Endothelial cell of umbilical vein (primary cell): Measurements from ENCODE around the gene MAP2K7. TPM values are rescaled to one million over a fixed set of nuclear protein-coding genes. Genes with fewer than 3 reads are reported as not detected.

ENCODE experiments used
- BruUV-seq: library from RNA; stranded (reverse); fragments of 400-500 nt; replicated peaks from 2 replicates; lab custom pipeline; 2021; lab: Mats Ljungman, UMichigan
- CTCF ChIA-PET: fragments of 300-600, 350-600 bp; sonication (Branson Sonifier 250); formaldehyde crosslinking; loops from one replicate; lab custom pipeline; 2021; ENCODE audit warnings: antibody characterized with exemption, inconsistent platforms; lab: Charles Lee
- POLR2A ChIA-PET: fragments of 300-600, 350-600 bp; sonication (Branson Sonifier 250); formaldehyde crosslinking; loops from one replicate; lab custom pipeline; 2021; ENCODE audit warnings: antibody characterized with exemption, inconsistent platforms; lab: Charles Lee
- DNase-seq: peaks from one replicate; pipeline ENCODE4 v3.0.0-alpha.2; 2011; ENCODE audit warnings: low read depth, low spot score
- FAIRE-seq: peaks from 2 replicates; lab custom pipeline; 2011; peaks lifted over from hg19 to GRCh38; lab: Jason Lieb, UNC
- H2AFZ ChIP-seq: 2 replicates; pipeline ENCODE4 v1.6.0; 2012; ENCODE audit warnings: low read depth, low read length, control low read depth, inconsistent platforms
- H3K27ac ChIP-seq: 2 replicates; pipeline ENCODE4 v1.5.1; 2011; ENCODE audit warnings: low read depth, mild to moderate bottlenecking, control low read depth, low read length, moderate library complexity; ENCODE audit not compliant: insufficient read depth
- H3K27me3 ChIP-seq, 2 experiments: 2 replicates each; pipeline versions ENCODE4 v1.6.0 to v1.6.1; 2011; ENCODE audit warnings: low read length in 2 of 2, mixed read lengths in 1 of 2; ENCODE audit not compliant: control insufficient read depth in 2 of 2, insufficient read depth in 2 of 2
- H3K36me3 ChIP-seq, 2 experiments: 2 replicates in 1 of 2; 3 replicates in 1 of 2; pipeline ENCODE4 v1.5.1; 2011; ENCODE audit warnings: low read length in 2 of 2, mild to moderate bottlenecking in 1 of 2, moderate library complexity in 1 of 2; ENCODE audit not compliant: control insufficient read depth in 2 of 2, insufficient read depth in 2 of 2; ENCODE audit errors: extremely low read depth in 1 of 2
- H3K4me1 ChIP-seq: 3 replicates; pipeline ENCODE4 v1.5.1; 2011; ENCODE audit warnings: mild to moderate bottlenecking, low read length; ENCODE audit not compliant: control insufficient read depth, insufficient read depth; ENCODE audit errors: extremely low read depth
- H3K4me2 ChIP-seq: 2 replicates; pipeline ENCODE4 v1.6.1; 2011; ENCODE audit warnings: low read length, control low read depth, mixed read lengths; ENCODE audit not compliant: insufficient read depth
- H3K4me3 ChIP-seq, 3 experiments: fragments of 200-600 bp in 1 of 3; sonication (generic), shearing (Covaris generic) in 1 of 3; replicated peaks in 1 of 3; 2 replicates each; pipeline ENCODE4 v1.5.1; 2011 to 2016; ENCODE audit warnings: control low read depth in 3 of 3, low read length in 3 of 3, mild to moderate bottlenecking in 2 of 3, inconsistent platforms in 1 of 3, low read depth in 1 of 3, moderate library complexity in 1 of 3; ENCODE audit not compliant: insufficient read depth in 1 of 3
- H3K79me2 ChIP-seq: 2 replicates; pipeline ENCODE4 v1.6.0; 2012; ENCODE audit warnings: low read length, inconsistent platforms; ENCODE audit not compliant: control insufficient read depth, insufficient read depth
- H3K9ac ChIP-seq: replicated peaks from 2 replicates; pipeline ENCODE3; 2011; ENCODE audit warnings: low read length, control low read depth; ENCODE audit not compliant: insufficient read depth; ENCODE audit errors: extremely low read depth
- H3K9me1 ChIP-seq: replicated peaks from 3 replicates; pipeline ENCODE4 v1.6.0; 2011; ENCODE audit warnings: mild to moderate bottlenecking, low read length; ENCODE audit not compliant: control insufficient read depth, insufficient read depth; ENCODE audit errors: extremely low read depth
- H3K9me3 ChIP-seq: replicated peaks from 2 replicates; pipeline ENCODE4 v1.5.1; 2012; ENCODE audit warnings: low read length, inconsistent platforms; ENCODE audit not compliant: control insufficient read depth, insufficient read depth
- H4K20me1 ChIP-seq: replicated peaks from 2 replicates; pipeline ENCODE3; 2011; ENCODE audit warnings: mild to moderate bottlenecking, low read length; ENCODE audit not compliant: control insufficient read depth, insufficient read depth; ENCODE audit errors: extremely low read depth
- EZH2 ChIP-seq: IDR thresholded peaks from 2 replicates; pipeline ENCODE4 v1.6.1; 2012; ENCODE audit warnings: borderline replicate concordance, low read depth, mild to moderate bottlenecking, moderate library complexity, low read length, inconsistent platforms; ENCODE audit not compliant: severe bottlenecking
- FOS ChIP-seq: IDR thresholded peaks from 2 replicates; pipeline ENCODE4 v1.6.1; 2011; ENCODE audit warnings: mild to moderate bottlenecking, low read length, moderate library complexity, borderline replicate concordance; ENCODE audit not compliant: insufficient read depth
- GATA2 ChIP-seq: IDR thresholded peaks from 2 replicates; pipeline ENCODE4 v1.7.0; 2011; ENCODE audit warnings: low read depth, mild to moderate bottlenecking, moderate library complexity, mixed read lengths, low read length; ENCODE audit not compliant: insufficient read length, insufficient read depth
- JUN ChIP-seq: IDR thresholded peaks from 2 replicates; pipeline ENCODE4 v1.6.1; 2011; ENCODE audit warnings: borderline replicate concordance, low read depth; ENCODE audit not compliant: insufficient read length, insufficient read depth
- MYC ChIP-seq: IDR thresholded peaks from one replicate; pipeline ENCODE4 v1.6.1; 2011; ENCODE audit warnings: mild to moderate bottlenecking, low read depth, low read length
- POLR2A ChIP-seq: IDR thresholded peaks from 2 replicates; pipeline ENCODE4 v1.6.1; 2012; ENCODE audit warnings: low read depth, mild to moderate bottlenecking, control low read depth, low read length
- POLR2AphosphoS5 ChIP-seq: IDR thresholded peaks from 2 replicates; pipeline ENCODE4 v1.6.1; 2012; ENCODE audit warnings: low read depth, mild to moderate bottlenecking, control low read depth, low read length, moderate library complexity; ENCODE audit not compliant: insufficient read depth
- dilution Hi-C: fragments of 300-500 bp; cut with MboI; formaldehyde crosslinking; loops from one replicate; pipeline ENCODE4 v1.15.0; 2019; ENCODE audit warnings: low sequenced_read_pairs; ENCODE audit not compliant: extremely low pct_ligation_motif_present
- intact Hi-C: fragments of 100-400 bp; cut with micrococcal nuclease; formaldehyde crosslinking; loops from one replicate; pipeline ENCODE4 v1.10.0; 2022
- polyA plus RNA-seq, 4 experiments: library from polyadenylated mRNA; depleted of rRNA in 3 of 4; stranded (reverse) in 3 of 4; unstranded in 1 of 4; fragments of >200 nt; gene quantifications; 2 replicates each; pipeline versions ENCODE4 v1.2.1 to v1.2.3, GENCODE V29; 2011 to 2012; ENCODE audit warnings: missing spikeins in 1 of 4
- total RNA-seq: library from RNA; stranded (reverse); gene quantifications from 2 replicates; pipeline ENCODE4 v1.2.3, GENCODE V29; 2021
- TF ChIP-seq, protein P1 (sequence below), 2 donors: IDR thresholded peaks; 1 replicate in 1 of 2; 2 replicates in 1 of 2; pipeline ENCODE4 v1.5.1; 2011; ENCODE audit warnings: low read length in 2 of 2, mild to moderate bottlenecking in 2 of 2, moderate library complexity in 2 of 2, control low read depth in 1 of 2, inconsistent platforms in 1 of 2, low read depth in 1 of 2; ENCODE audit not compliant: insufficient read depth in 1 of 2; ENCODE audit errors: extremely low read depth in 1 of 2
- TF ChIP-seq, protein P2 (sequence below): IDR thresholded peaks from 2 replicates; pipeline ENCODE4 v1.6.1; 2011; ENCODE audit not compliant: insufficient read depth, insufficient read length

Gene MAP2K7
- total and polyA plus RNA-seq, 2 donors (not counting 3 experiments of a cell fraction or from before 2014, with no cell fraction given): 13.8 to 36.0 TPM

DNA sequence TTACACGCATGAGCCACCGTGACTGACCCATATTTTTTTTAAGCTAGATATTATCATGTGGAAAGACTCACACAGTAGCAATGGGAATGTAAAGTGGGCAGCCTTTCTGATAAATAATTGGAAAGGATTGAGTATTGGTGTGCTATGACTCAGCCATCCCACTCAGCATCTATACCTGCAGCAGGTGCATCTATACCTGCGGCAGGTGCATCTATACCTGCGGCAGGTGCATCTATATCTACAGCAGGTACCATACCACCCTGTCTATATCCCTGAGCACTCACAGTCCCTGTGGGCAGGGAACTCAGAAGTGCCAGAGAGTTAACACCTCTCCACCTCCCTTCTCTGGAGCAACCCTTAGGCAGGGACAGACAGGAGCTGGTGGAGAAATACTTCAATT, 20.6 kb upstream of the MAP2K7 start:
- no peak overlapping the region for H3K4me2 ChIP-seq
- no peak overlapping the region for H3K4me3 ChIP-seq
- intact Hi-C loops: no loop called here
- H3K9me3 ChIP-seq: no peaks in the 10 kb centered on the region
- DNase-seq (no peak), FAIRE-seq (no peak)
- TF ChIP-seq POLR2A (no peak), EZH2 (no peak), GATA2 (no peak), FOS (no peak), MYC (no peak), POLR2AphosphoS5 (no peak), JUN (no peak)
- TF ChIP-seq, protein P1, sequence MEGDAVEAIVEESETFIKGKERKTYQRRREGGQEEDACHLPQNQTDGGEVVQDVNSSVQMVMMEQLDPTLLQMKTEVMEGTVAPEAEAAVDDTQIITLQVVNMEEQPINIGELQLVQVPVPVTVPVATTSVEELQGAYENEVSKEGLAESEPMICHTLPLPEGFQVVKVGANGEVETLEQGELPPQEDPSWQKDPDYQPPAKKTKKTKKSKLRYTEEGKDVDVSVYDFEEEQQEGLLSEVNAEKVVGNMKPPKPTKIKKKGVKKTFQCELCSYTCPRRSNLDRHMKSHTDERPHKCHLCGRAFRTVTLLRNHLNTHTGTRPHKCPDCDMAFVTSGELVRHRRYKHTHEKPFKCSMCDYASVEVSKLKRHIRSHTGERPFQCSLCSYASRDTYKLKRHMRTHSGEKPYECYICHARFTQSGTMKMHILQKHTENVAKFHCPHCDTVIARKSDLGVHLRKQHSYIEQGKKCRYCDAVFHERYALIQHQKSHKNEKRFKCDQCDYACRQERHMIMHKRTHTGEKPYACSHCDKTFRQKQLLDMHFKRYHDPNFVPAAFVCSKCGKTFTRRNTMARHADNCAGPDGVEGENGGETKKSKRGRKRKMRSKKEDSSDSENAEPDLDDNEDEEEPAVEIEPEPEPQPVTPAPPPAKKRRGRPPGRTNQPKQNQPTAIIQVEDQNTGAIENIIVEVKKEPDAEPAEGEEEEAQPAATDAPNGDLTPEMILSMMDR (IDR thresholded peaks at IDR 0.05; ENCODE audit: extremely low read depth in 1 of 2, insufficient read depth in 1 of 2, low read depth in 1 of 2, low read length in 2 of 2): no peak
- TF ChIP-seq, protein P2, sequence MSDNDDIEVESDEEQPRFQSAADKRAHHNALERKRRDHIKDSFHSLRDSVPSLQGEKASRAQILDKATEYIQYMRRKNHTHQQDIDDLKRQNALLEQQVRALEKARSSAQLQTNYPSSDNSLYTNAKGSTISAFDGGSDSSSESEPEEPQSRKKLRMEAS: no peak
- ChIA-PET POLR2A (interaction anchor here (0.7 kb wide), 1 partner anchor 143 kb away, joined by 7 read pairs; no protein-coding TSS in a partner anchor), CTCF (interaction anchor here (1.0 to 2.0 kb wide), 2 partner anchors 14 to 20 kb away, joined by 3 to 14 read pairs; partner anchors contain the start of gene MAP2K7)
- peaks cover 2% of the 10 kb centered on the region for H3K4me1 ChIP-seq
- no peaks in the 10 kb centered on the region for H3K27me3 ChIP-seq
- no peaks in the 10 kb centered on the region for H4K20me1 ChIP-seq
- H2AFZ ChIP-seq: no peak overlapping the region
- H3K36me3 ChIP-seq: no peaks in the 10 kb centered on the region
- H3K79me2 ChIP-seq: no peaks in the 10 kb centered on the region
- dilution Hi-C loops: no loop called here
- no peaks in the 10 kb centered on the region for H3K9me1 ChIP-seq
- H3K27ac ChIP-seq: no peak overlapping the region
- BruUV-seq: no TSS peak
- H3K9ac ChIP-seq: no peak overlapping the region
